Activated CD4-positive, alpha-beta T cell treated with anti-CD3 and anti-CD28 coated beads, Interleukin-2, amount 50 U/mL, for 24 hours (primary cell): ENCODE results near the gene GPRC5D.

ENCODE experiments used
- DNase-seq, 2 donors: peaks; one replicate each; pipeline ENCODE4 v3.0.0-alpha.2; 2020; ENCODE audit warnings: low read depth in 1 of 2, low spot score in 1 of 2

The GPRC5D gene

DNA sequence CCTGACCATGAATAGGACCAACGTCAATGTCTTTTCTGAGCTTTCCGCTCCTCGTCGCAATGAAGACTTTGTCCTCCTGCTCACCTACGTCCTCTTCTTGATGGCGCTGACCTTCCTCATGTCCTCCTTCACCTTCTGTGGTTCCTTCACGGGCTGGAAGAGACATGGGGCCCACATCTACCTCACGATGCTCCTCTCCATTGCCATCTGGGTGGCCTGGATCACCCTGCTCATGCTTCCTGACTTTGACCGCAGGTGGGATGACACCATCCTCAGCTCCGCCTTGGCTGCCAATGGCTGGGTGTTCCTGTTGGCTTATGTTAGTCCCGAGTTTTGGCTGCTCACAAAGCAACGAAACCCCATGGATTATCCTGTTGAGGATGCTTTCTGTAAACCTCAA lies 43.3 kb downstream of the GPRC5D start:
- DNase-seq: no peak

GRCh38 chr12:12908252-12908651 lies 43.7 kb downstream of the GPRC5D start:
- DNase-seq: no peak

GRCh38 chr12:12907552-12907951 lies 44.4 kb downstream of the GPRC5D start:
- DNase-seq: no peak

DNA sequence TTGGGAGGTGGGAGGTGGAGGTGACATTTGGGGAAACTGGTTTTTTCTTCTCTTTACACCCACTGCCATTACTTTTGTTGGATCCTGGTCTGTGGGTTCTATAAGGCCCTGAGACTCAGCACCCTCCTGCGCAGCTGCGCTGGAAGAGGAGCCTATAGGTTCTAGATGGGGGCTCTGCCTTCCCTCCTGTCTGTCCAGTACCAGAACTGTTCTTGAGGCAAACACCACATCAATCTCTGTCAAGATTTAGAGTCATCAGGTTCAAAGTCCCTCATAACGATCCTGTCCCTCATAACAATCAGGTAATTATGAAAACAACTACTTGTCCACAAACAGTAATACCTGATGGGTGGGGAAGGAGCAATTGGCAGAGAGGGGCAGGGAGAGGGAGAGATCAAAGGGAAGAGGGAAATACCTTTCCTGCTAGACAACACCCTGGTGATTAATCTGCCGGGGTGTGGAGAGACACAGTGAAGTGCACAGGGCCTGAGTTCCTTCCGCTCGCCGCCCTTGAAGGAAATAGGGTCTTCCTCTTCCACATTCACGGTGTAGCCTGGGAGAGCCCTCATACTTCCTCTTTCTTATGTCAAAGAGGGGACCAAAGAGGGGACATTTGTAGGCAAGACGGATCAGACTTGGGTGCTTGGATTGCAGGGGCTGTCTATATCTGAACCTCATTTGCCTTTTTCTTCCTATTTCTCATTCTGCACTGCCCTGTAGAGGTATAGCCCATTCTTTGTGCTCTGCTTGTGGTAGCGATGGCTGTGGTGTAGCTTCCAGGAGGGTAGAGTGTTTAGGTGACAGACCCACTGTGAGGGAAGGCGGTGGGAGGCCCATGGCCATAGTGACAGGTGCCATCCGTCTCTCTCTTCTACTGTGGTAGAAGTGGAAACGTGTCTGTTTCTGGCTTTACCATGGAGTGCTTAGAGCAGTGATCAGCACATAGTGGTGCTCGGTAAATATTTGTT lies 48.0 kb downstream of the GPRC5D start:
- no peak for DNase-seq

- DNase-seq: no peak
Measured at GRCh38 chr12:12902036-12902435, 49.9 kb downstream of the GPRC5D start.

- DNase-seq: no peak
Measured at GRCh38 chr12:12901158-12901791, 50.7 kb downstream of the GPRC5D start.

- DNase-seq: no peak
Measured at GRCh38 chr12:12900786-12901157, 51.2 kb downstream of the GPRC5D start.

GRCh38 chr12:12899530-12900380 lies 52.2 kb downstream of the GPRC5D start:
- DNase-seq: peak in 1 of 2 donors; percentile 52

- no peak for DNase-seq
Measured at GRCh38 chr12:12898911-12899511, 53.0 kb downstream of the GPRC5D start.

DNA sequence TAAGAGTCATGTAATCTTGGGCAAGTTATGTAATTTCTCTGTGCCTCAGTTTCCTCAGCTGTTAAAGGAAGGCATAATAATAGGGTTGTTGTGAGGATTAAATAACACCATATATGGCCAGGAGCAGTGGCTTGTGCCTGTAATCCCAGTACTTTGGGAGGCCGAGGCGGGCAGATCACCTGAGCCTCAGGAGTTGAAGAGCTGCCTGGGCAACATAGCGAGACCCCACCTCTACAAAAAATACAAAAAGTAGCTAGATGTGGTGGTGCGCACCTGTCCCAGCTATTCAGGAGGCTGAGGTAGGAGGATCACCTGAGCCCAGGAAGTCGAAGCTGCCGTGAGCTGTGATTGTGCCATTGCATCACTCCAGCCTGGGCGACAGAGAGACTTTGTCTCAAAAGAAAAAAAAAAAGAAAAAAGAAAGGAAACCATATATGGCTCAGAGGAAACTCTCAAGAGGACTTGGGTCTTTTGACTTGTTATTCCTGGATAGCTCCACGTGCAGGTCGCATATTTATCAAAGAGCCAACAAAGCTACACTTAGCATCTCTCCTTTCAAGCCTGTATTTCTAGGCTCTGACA lies 53.7 kb downstream of the GPRC5D start:
- DNase-seq: no peak

GRCh38 chr12:12897302-12897701 lies 54.7 kb downstream of the GPRC5D start:
- DNase-seq: no peak

DNA sequence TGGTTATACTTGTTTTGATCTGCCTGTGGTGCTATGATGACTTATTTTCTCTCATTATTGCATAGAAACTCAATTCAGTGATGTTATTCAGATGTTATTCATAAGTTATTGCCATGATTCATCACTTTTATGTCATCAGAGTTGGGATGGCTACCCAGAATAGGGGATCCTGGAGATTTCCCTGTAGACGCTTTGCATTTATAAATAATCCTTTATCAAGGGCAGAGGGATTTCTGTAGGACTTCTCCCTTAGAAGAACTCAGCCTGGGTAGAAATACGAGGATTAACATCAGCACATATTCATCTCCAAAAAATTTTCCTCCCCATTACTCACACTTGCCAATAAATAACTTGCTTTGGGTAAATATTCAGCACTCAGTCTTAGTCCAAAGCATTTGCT lies 55.7 kb downstream of the GPRC5D start:
- DNase-seq: no peak

- DNase-seq: no peak
Measured at GRCh38 chr12:12893438-12893837, 58.5 kb downstream of the GPRC5D start.

GRCh38 chr12:12892681-12893141 lies 59.3 kb downstream of the GPRC5D start:
- no peak for DNase-seq

DNA sequence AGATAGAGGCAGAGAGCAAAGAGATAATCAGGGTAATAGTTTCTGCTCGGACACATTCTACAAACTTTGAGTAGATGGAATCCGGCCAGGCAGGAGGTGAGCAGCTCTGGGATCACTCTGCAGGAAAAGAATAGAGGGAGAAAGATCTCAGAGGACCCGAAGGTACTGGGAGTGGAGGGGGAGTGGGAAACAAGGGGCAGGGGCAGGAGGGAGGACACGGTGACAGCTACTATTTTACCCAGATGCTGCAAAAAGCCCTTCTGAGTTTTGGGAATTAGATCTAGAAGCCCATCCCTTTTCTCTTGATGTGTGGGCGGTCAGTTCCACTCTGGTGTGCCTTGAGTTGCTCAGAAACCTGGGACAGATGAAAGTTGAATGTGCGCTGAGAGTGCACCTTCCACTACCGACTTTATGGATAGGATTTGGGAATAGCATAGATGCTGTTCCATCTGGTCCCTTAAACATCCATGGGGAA lies 60.1 kb downstream of the GPRC5D start:
- DNase-seq: no peak

DNA sequence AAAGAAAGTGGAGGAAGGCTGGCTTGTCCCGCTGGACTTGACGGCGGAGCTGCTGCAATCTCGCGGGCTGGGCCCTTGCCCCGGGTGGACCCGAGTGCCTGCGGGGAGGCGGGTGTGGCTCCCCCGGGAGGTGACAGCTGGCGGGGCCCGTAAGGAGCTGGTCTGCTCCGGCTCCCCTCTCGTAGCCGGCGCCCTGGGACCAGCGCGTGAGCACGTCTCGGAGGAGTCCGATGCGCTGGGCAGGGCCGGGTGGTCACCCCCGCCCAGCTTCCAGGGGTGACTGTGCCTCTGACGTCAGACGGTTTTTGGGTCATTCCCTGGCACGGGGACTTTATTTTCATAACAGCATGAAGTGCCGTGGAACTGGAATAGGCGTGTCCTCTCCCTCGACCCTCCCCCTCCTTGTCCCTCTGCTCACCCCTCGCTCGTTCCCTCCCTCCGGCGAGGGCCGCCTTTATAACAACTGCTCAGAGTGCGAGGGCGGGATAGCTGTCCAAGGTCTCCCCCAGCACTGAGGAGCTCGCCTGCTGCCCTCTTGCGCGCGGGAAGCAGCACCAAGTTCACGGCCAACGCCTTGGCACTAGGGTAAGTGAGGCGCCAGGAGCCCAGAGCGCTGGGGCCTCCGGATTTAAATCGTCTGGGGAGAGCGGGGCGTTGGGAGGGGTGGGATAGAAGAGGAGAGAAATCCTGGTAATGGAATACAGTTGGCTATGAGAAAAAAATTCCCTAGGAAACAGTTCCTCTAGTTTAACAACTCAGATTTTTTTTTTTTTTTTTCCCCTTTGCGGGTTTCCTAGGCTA lies 60.7 kb downstream of the GPRC5D start, which contains the start of gene GPRC5A:
TSS of gene GPRC5A (plus strand) at position 483 of the 801 bp plus-strand sequence. CDS start 16,688 bp downstream, outside the sequence.
- DNase-seq: no peak
